HEK293 (cell line): ENCODE results near the gene PPCDC.

ENCODE experiments used
- EGR2 ChIP-seq: fragments of 450-650 bp; formaldehyde crosslinking; IDR thresholded peaks from 2 replicates; pipeline ENCODE4 v1.5.1; 2016; ENCODE audit warnings: low read depth, missing biosample characterization, missing genetic modification characterization
- GLI2 ChIP-seq: fragments of 450-650 bp; formaldehyde crosslinking; IDR thresholded peaks from 2 replicates; pipeline ENCODE4; 2017; ENCODE audit warnings: missing biosample characterization, missing genetic modification characterization, low read depth, borderline replicate concordance
- KLF16 ChIP-seq: fragments of 450-650 bp; formaldehyde crosslinking; IDR thresholded peaks from 2 replicates; pipeline ENCODE4 v1.5.1; 2017; ENCODE audit warnings: missing biosample characterization, missing genetic modification characterization
- MEIS1 ChIP-seq: sonication (generic); formaldehyde crosslinking; IDR thresholded peaks from 2 replicates; pipeline ENCODE4 v1.8.1; 2022; ENCODE audit warnings: missing genetic modification reagents, mild to moderate bottlenecking, borderline replicate concordance
- OVOL3 ChIP-seq: fragments of 450-650 bp; formaldehyde crosslinking; IDR thresholded peaks from 2 replicates; pipeline ENCODE4 v1.5.1; 2016; ENCODE audit warnings: missing biosample characterization, missing genetic modification characterization
- SCRT1 ChIP-seq: fragments of 450-650 bp; formaldehyde crosslinking; IDR thresholded peaks from 2 replicates; pipeline ENCODE4 v1.5.1; 2016; ENCODE audit warnings: missing biosample characterization, missing genetic modification characterization, borderline replicate concordance
- SP3 ChIP-seq: fragments of 450-650 bp; formaldehyde crosslinking; IDR thresholded peaks from 2 replicates; pipeline ENCODE4 v1.5.1; 2016; ENCODE audit warnings: missing biosample characterization, missing genetic modification characterization
- WT1 ChIP-seq: fragments of 450-650 bp; formaldehyde crosslinking; IDR thresholded peaks from 2 replicates; pipeline ENCODE4 v1.5.1; 2016; ENCODE audit warnings: missing biosample characterization, missing genetic modification characterization
- ZBTB20 ChIP-seq: fragments of 450-650 bp; formaldehyde crosslinking; IDR thresholded peaks from 2 replicates; pipeline ENCODE4 v1.5.1; 2016; ENCODE audit warnings: missing biosample characterization, missing genetic modification characterization
- ZBTB21 ChIP-seq: fragments of 450-650 bp; formaldehyde crosslinking; IDR thresholded peaks from 2 replicates; pipeline ENCODE4 v1.5.1; 2017; ENCODE audit warnings: missing biosample characterization, missing genetic modification characterization
- ZFHX2 ChIP-seq: fragments of 450-650 bp; formaldehyde crosslinking; conservative IDR thresholded peaks from 2 replicates; pipeline ENCODE4 v1.5.1; 2016; ENCODE audit warnings: missing biosample characterization, missing genetic modification characterization
- ZFP41 ChIP-seq: fragments of 450-650 bp; formaldehyde crosslinking; IDR thresholded peaks from 2 replicates; pipeline ENCODE4 v1.5.1; 2016; ENCODE audit warnings: missing biosample characterization, missing genetic modification characterization, borderline replicate concordance
- ZNF132 ChIP-seq: fragments of 450-650 bp; formaldehyde crosslinking; IDR thresholded peaks from 2 replicates; pipeline ENCODE4 v1.5.1; 2017; ENCODE audit warnings: missing biosample characterization, missing genetic modification characterization, borderline replicate concordance
- ZNF2 ChIP-seq: fragments of 450-650 bp; formaldehyde crosslinking; IDR thresholded peaks from 2 replicates; pipeline ENCODE4 v1.5.1; 2016; ENCODE audit warnings: missing biosample characterization, missing genetic modification characterization
- ZNF239 ChIP-seq: fragments of 450-650 bp; formaldehyde crosslinking; IDR thresholded peaks from 2 replicates; pipeline ENCODE4 v1.5.1; 2016; ENCODE audit warnings: missing biosample characterization, missing genetic modification characterization
- ZNF311 ChIP-seq: fragments of 450-650 bp; formaldehyde crosslinking; IDR thresholded peaks from 2 replicates; pipeline ENCODE4 v1.5.1; 2017; ENCODE audit warnings: missing biosample characterization, missing genetic modification characterization, borderline replicate concordance
- ZNF341 ChIP-seq: fragments of 450-650 bp; formaldehyde crosslinking; IDR thresholded peaks from 2 replicates; pipeline ENCODE4; 2016; ENCODE audit warnings: low read depth, missing biosample characterization, missing genetic modification characterization
- ZNF510 ChIP-seq: fragments of 450-650 bp; formaldehyde crosslinking; IDR thresholded peaks from 2 replicates; pipeline ENCODE4 v1.5.1; 2018; ENCODE audit warnings: mild to moderate bottlenecking, missing genetic modification characterization, missing biosample characterization; ENCODE audit not compliant: insufficient replicate concordance
- ZNF521 ChIP-seq: fragments of 450-650 bp; formaldehyde crosslinking; IDR thresholded peaks from 2 replicates; pipeline ENCODE4 v1.5.1; 2017; ENCODE audit warnings: missing biosample characterization, mild to moderate bottlenecking, missing genetic modification characterization
- ZNF571 ChIP-seq: fragments of 450-650 bp; formaldehyde crosslinking; IDR thresholded peaks from 2 replicates; pipeline ENCODE4 v1.5.0; 2017; ENCODE audit warnings: missing biosample characterization, missing genetic modification characterization
- ZNF600 ChIP-seq: fragments of 450-650 bp; formaldehyde crosslinking; IDR thresholded peaks from 2 replicates; pipeline ENCODE4 v1.5.1; 2016; ENCODE audit warnings: missing biosample characterization, missing genetic modification characterization
- ZNF624 ChIP-seq: fragments of 450-650 bp; formaldehyde crosslinking; IDR thresholded peaks from 2 replicates; pipeline ENCODE4 v1.5.1; 2017; ENCODE audit warnings: missing biosample characterization, missing genetic modification characterization
- ZNF629 ChIP-seq: fragments of 450-650 bp; formaldehyde crosslinking; IDR thresholded peaks from 2 replicates; pipeline ENCODE4 v1.5.1; 2017; ENCODE audit warnings: missing biosample characterization, missing genetic modification characterization
- ZNF76 ChIP-seq: fragments of 450-650 bp; formaldehyde crosslinking; IDR thresholded peaks from 2 replicates; pipeline ENCODE4; 2016; ENCODE audit warnings: low read depth, missing biosample characterization, missing genetic modification characterization, borderline replicate concordance
- ZSCAN16 ChIP-seq: fragments of 450-650 bp; formaldehyde crosslinking; IDR thresholded peaks from 2 replicates; pipeline ENCODE4 v1.5.1; 2016; ENCODE audit warnings: missing biosample characterization, missing genetic modification characterization
- TF ChIP-seq, protein P1 (sequence below): fragments of 450-650 bp; formaldehyde crosslinking; IDR thresholded peaks from 2 replicates; pipeline ENCODE4 v1.5.1; 2016; ENCODE audit warnings: missing biosample characterization, missing genetic modification characterization
- TF ChIP-seq, protein P2 (sequence below): fragments of 450-650 bp; formaldehyde crosslinking; IDR thresholded peaks from 2 replicates; pipeline ENCODE4 v1.5.1; 2016; ENCODE audit warnings: missing biosample characterization, missing genetic modification characterization, low read depth
- TF ChIP-seq, protein P3 (sequence below): fragments of 450-650 bp; formaldehyde crosslinking; IDR thresholded peaks from 2 replicates; pipeline ENCODE4 v1.5.1; 2017; ENCODE audit warnings: missing biosample characterization, missing genetic modification characterization
- TF ChIP-seq, protein P4 (sequence below): fragments of 450-650 bp; formaldehyde crosslinking; conservative IDR thresholded peaks from 2 replicates; pipeline ENCODE4 v1.5.1; 2016; ENCODE audit warnings: low read depth, missing biosample characterization, missing genetic modification characterization

Gene PPCDC

DNA sequence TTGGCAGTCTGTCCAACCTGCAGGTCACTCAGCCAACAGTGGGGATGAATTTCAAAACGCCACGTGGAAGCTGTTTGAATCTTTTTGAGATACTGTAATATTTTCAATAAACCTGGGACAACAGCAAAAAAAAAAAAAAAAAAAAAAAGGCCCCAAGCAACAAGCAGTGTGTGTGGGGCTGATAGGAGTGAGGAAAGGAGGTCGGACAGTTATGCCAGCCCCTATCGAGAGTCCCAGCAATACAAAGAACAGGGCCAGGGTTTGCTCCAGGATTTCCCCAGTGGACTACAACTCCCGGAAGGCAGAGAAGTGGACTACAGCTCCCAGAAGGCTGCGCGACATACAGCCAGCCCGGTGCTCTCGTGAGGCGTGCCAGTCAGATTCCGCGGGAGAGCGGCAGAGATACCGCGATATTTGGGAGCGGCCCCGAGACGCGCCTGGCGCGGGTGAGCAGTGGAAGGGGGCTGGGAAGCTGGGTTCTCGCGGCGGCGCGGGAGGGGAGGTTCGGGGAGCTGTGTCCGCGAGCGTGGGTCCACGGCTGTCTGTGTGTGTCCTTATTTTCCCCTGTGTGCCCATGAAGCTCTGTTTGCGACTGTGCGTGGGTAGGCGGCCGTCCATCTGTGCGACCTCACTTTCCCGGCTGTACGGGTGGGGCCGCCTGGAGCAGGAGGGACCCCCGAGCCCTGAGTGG is at the start of gene PPCDC (continued):
- TF ChIP-seq, protein P1, sequence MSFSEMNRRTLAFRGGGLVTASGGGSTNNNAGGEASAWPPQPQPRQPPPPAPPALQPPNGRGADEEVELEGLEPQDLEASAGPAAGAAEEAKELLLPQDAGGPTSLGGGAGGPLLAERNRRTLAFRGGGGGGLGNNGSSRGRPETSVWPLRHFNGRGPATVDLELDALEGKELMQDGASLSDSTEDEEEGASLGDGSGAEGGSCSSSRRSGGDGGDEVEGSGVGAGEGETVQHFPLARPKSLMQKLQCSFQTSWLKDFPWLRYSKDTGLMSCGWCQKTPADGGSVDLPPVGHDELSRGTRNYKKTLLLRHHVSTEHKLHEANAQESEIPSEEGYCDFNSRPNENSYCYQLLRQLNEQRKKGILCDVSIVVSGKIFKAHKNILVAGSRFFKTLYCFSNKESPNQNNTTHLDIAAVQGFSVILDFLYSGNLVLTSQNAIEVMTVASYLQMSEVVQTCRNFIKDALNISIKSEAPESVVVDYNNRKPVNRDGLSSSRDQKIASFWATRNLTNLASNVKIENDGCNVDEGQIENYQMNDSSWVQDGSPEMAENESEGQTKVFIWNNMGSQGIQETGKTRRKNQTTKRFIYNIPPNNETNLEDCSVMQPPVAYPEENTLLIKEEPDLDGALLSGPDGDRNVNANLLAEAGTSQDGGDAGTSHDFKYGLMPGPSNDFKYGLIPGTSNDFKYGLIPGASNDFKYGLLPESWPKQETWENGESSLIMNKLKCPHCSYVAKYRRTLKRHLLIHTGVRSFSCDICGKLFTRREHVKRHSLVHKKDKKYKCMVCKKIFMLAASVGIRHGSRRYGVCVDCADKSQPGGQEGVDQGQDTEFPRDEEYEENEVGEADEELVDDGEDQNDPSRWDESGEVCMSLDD (tag by site-specific recombination) = peak; percentile 92
- TF ChIP-seq, protein P2, sequence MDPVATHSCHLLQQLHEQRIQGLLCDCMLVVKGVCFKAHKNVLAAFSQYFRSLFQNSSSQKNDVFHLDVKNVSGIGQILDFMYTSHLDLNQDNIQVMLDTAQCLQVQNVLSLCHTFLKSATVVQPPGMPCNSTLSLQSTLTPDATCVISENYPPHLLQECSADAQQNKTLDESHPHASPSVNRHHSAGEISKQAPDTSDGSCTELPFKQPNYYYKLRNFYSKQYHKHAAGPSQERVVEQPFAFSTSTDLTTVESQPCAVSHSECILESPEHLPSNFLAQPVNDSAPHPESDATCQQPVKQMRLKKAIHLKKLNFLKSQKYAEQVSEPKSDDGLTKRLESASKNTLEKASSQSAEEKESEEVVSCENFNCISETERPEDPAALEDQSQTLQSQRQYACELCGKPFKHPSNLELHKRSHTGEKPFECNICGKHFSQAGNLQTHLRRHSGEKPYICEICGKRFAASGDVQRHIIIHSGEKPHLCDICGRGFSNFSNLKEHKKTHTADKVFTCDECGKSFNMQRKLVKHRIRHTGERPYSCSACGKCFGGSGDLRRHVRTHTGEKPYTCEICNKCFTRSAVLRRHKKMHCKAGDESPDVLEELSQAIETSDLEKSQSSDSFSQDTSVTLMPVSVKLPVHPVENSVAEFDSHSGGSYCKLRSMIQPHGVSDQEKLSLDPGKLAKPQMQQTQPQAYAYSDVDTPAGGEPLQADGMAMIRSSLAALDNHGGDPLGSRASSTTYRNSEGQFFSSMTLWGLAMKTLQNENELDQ (tag by site-specific recombination) = no peak
- TF ChIP-seq SCRT1 (tag by site-specific recombination) = no peak
- no peak for TF ChIP-seq GLI2 (tag by site-specific recombination)
- TF ChIP-seq ZNF311 (tag by site-specific recombination) = no peak
- peak; percentile 89 for TF ChIP-seq ZBTB20 (tag by site-specific recombination)
- TF ChIP-seq ZNF600 (tag by site-specific recombination) = peak; percentile 11; the same call in 1 of the 2 replicates
- no peak for TF ChIP-seq ZNF571 (tag by site-specific recombination)
- no peak for TF ChIP-seq ZSCAN16 (tag by site-specific recombination)
- TF ChIP-seq, protein P3, sequence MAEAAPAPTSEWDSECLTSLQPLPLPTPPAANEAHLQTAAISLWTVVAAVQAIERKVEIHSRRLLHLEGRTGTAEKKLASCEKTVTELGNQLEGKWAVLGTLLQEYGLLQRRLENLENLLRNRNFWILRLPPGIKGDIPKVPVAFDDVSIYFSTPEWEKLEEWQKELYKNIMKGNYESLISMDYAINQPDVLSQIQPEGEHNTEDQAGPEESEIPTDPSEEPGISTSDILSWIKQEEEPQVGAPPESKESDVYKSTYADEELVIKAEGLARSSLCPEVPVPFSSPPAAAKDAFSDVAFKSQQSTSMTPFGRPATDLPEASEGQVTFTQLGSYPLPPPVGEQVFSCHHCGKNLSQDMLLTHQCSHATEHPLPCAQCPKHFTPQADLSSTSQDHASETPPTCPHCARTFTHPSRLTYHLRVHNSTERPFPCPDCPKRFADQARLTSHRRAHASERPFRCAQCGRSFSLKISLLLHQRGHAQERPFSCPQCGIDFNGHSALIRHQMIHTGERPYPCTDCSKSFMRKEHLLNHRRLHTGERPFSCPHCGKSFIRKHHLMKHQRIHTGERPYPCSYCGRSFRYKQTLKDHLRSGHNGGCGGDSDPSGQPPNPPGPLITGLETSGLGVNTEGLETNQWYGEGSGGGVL (tag by site-specific recombination) = peak; percentile 80
- peak; percentile 98 for TF ChIP-seq ZNF76
- no peak for TF ChIP-seq MEIS1
- no peak for TF ChIP-seq ZNF132 (tag by site-specific recombination)
- no peak for TF ChIP-seq ZNF624 (tag by site-specific recombination)
- TF ChIP-seq ZNF629 (tag by site-specific recombination) = peak; percentile 77
- peak; percentile 78; the same call in 1 of the 2 replicates for TF ChIP-seq ZNF239
- peak; percentile 62; the same call in 1 of the 2 replicates for TF ChIP-seq OVOL3 (tag by site-specific recombination)
- peak; percentile 98 for TF ChIP-seq KLF16
- TF ChIP-seq ZNF521 = no peak
- TF ChIP-seq EGR2 (tag by site-specific recombination) = peak; percentile 49
- TF ChIP-seq WT1 (tag by site-specific recombination) = peak; percentile 85
- TF ChIP-seq SP3 (tag by site-specific recombination) = peak; percentile 84
- no peak for TF ChIP-seq ZFP41 (tag by site-specific recombination)
- TF ChIP-seq ZNF341 (tag by site-specific recombination) = no peak
- peak; percentile 67; the same call in 1 of the 2 replicates for TF ChIP-seq ZBTB21
- TF ChIP-seq, protein P4, sequence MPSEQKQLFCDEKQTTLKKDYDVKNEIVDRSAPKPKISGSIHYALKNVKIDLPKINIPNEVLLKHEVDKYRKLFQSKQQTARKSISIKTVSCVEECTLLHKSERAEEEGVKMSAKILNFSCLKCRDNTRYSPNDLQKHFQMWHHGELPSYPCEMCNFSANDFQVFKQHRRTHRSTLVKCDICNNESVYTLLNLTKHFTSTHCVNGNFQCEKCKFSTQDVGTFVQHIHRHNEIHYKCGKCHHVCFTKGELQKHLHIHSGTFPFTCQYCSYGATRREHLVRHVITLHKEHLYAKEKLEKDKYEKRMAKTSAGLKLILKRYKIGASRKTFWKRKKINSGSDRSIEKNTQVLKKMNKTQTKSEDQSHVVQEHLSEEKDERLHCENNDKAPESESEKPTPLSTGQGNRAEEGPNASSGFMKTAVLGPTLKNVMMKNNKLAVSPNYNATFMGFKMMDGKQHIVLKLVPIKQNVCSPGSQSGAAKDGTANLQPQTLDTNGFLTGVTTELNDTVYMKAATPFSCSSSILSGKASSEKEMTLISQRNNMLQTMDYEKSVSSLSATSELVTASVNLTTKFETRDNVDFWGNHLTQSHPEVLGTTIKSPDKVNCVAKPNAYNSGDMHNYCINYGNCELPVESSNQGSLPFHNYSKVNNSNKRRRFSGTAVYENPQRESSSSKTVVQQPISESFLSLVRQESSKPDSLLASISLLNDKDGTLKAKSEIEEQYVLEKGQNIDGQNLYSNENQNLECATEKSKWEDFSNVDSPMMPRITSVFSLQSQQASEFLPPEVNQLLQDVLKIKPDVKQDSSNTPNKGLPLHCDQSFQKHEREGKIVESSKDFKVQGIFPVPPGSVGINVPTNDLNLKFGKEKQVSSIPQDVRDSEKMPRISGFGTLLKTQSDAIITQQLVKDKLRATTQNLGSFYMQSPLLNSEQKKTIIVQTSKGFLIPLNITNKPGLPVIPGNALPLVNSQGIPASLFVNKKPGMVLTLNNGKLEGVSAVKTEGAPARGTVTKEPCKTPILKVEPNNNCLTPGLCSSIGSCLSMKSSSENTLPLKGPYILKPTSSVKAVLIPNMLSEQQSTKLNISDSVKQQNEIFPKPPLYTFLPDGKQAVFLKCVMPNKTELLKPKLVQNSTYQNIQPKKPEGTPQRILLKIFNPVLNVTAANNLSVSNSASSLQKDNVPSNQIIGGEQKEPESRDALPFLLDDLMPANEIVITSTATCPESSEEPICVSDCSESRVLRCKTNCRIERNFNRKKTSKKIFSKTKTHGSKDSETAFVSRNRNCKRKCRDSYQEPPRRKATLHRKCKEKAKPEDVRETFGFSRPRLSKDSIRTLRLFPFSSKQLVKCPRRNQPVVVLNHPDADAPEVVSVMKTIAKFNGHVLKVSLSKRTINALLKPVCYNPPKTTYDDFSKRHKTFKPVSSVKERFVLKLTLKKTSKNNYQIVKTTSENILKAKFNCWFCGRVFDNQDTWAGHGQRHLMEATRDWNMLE (tag by site-specific recombination) = peak; percentile 48; the same call in 1 of the 2 replicates
- no peak for TF ChIP-seq ZNF510 (tag by site-specific recombination)
- TF ChIP-seq ZFHX2 (tag by site-specific recombination) = peak; percentile 69
- TF ChIP-seq ZNF2 (tag by site-specific recombination) = peak; percentile 96
